Fibroblast of lung (primary cell): ENCODE measurements around the gene TSHZ1. TPM values are rescaled to one million over a fixed set of nuclear protein-coding genes. Genes with fewer than 3 reads are reported as not detected.
A peak's percentile ranks its signal among the peaks of the same experiment; 100 is the strongest.

Experiments used
- DNase-seq, 2 donors: peaks; one replicate each; pipeline versions ENCODE4 v3.0.0 to v3.0.0-alpha.2; 2010; ENCODE audit warnings: low read depth in 2 of 2
- H2AFZ ChIP-seq: 2 replicates; pipeline ENCODE4 v1.5.1; 2012; ENCODE audit warnings: low read length, control low read depth, inconsistent platforms
- H3K27ac ChIP-seq: 2 replicates; pipeline ENCODE4 v1.5.1; 2011; ENCODE audit warnings: low read length, control low read depth; ENCODE audit not compliant: insufficient read depth
- H3K27me3 ChIP-seq: 2 replicates; pipeline ENCODE4 v1.5.1; 2011; ENCODE audit warnings: mild to moderate bottlenecking, low read length; ENCODE audit not compliant: control insufficient read depth, insufficient read depth
- H3K36me3 ChIP-seq: 2 replicates; pipeline ENCODE4 v1.5.1; 2011; ENCODE audit warnings: low read length; ENCODE audit not compliant: control insufficient read depth, insufficient read depth
- H3K4me1 ChIP-seq: 2 replicates; pipeline ENCODE4 v1.5.1; 2011; ENCODE audit warnings: low read length; ENCODE audit not compliant: control insufficient read depth, insufficient read depth; ENCODE audit errors: extremely low read depth
- H3K4me2 ChIP-seq: 2 replicates; pipeline ENCODE4 v1.5.1; 2011; ENCODE audit warnings: low read length, control low read depth; ENCODE audit not compliant: insufficient read depth; ENCODE audit errors: extremely low read depth
- H3K4me3 ChIP-seq, 4 experiments: fragments of 200-600 bp in 1 of 4; sonication (generic) in 1 of 4; replicated peaks in 1 of 4; 2 replicates each; pipeline ENCODE4 v1.5.1; 2011 to 2016; ENCODE audit warnings: low read length in 4 of 4, low read depth in 3 of 4, mild to moderate bottlenecking in 3 of 4, control low read depth in 2 of 4, inconsistent platforms in 1 of 4, mixed read lengths in 1 of 4; ENCODE audit not compliant: insufficient read depth in 1 of 4; ENCODE audit errors: control extremely low read depth in 1 of 4
- H3K79me2 ChIP-seq: 2 replicates; pipeline ENCODE4 v1.5.1; 2012; ENCODE audit warnings: mild to moderate bottlenecking, low read length, inconsistent platforms; ENCODE audit not compliant: control insufficient read depth, insufficient read depth
- H3K9ac ChIP-seq: 2 replicates; pipeline ENCODE4 v1.5.1; 2011; ENCODE audit warnings: mild to moderate bottlenecking, low read length, control low read depth; ENCODE audit not compliant: insufficient read depth
- H3K9me3 ChIP-seq: 2 replicates; pipeline ENCODE4 v1.5.1; 2012; ENCODE audit warnings: low read depth, low read length; ENCODE audit not compliant: control insufficient read depth, insufficient read depth
- H4K20me1 ChIP-seq: 2 replicates; pipeline ENCODE4 v1.5.1; 2011; ENCODE audit warnings: low read length; ENCODE audit not compliant: control insufficient read depth, insufficient read depth; ENCODE audit errors: extremely low read depth
- CTCF ChIP-seq, 2 donors: IDR thresholded peaks in 1 of 2; conservative IDR thresholded peaks in 1 of 2; 1 replicate in 1 of 2; 2 replicates in 1 of 2; pipeline ENCODE4 v1.5.1; 2011 to 2012; ENCODE audit warnings: low read length in 2 of 2, control low read depth in 1 of 2, inconsistent platforms in 1 of 2, low read depth in 1 of 2, mild to moderate bottlenecking in 1 of 2
- EZH2 ChIP-seq: IDR thresholded peaks from 2 replicates; pipeline ENCODE4 v1.5.1; 2012; ENCODE audit warnings: low read length, control low read depth, mild to moderate bottlenecking; ENCODE audit errors: missing control alignments
- polyA plus RNA-seq, 2 donors: library from polyadenylated mRNA; depleted of rRNA in 1 of 2; stranded (reverse) in 1 of 2; unstranded in 1 of 2; fragments of >200 nt; gene quantifications; 2 replicates each; pipeline ENCODE4 v1.2.1, GENCODE V29; 2011 to 2012; ENCODE audit warnings: missing spikeins in 1 of 2
- total RNA-seq: library from RNA; depleted of rRNA; stranded (reverse); fragments of >200 nt; gene quantifications from 2 replicates; pipeline ENCODE4 v1.2.1, GENCODE V29; 2014

The TSHZ1 gene
- total and polyA plus RNA-seq, 2 donors (not counting 1 experiment from before 2014, with no cell fraction given): 4.3 TPM

GRCh38 chr18:75256376-75256775 is 45.8 kb downstream of the TSHZ1 start:
- Histone ChIP-seq H3K27ac (no peak overlapping the region), H3K4me3 (no peak overlapping the region), H2AFZ (no peak overlapping the region), H3K27me3 (no peaks in the 10 kb centered on the region), H3K36me3 (no peaks in the 10 kb centered on the region), H3K4me2 (peak overlapping the region; percentile 48), H3K9me3 (no peaks in the 10 kb centered on the region), H3K4me1 (peaks cover 12% of the 10 kb centered on the region), H3K79me2 (peaks cover 8% of the 10 kb centered on the region), H4K20me1 (no peaks in the 10 kb centered on the region), H3K9ac (no peak overlapping the region)
- no peak for TF ChIP-seq CTCF (conservative IDR thresholded peaks at IDR 0.05 in 1 of 2, IDR thresholded peaks at IDR 0.05 in 1 of 2; ENCODE audit: low read depth in 1 of 2, low read length in 2 of 2)
- no peak for TF ChIP-seq EZH2
- DNase-seq: peak in 1 of 2 donors; percentile 23

GRCh38 chr18:75257605-75258004 is 47.0 kb downstream of the TSHZ1 start:
- Histone ChIP-seq H3K4me3 (no peak overlapping the region), H3K9ac (no peak overlapping the region), H4K20me1 (no peaks in the 10 kb centered on the region), H2AFZ (no peak overlapping the region), H3K79me2 (peaks cover 8% of the 10 kb centered on the region), H3K4me2 (no peak overlapping the region), H3K9me3 (no peaks in the 10 kb centered on the region), H3K27me3 (no peaks in the 10 kb centered on the region), H3K36me3 (no peaks in the 10 kb centered on the region), H3K27ac (no peak overlapping the region), H3K4me1 (peaks cover 9% of the 10 kb centered on the region)
- TF ChIP-seq EZH2 (no peak), CTCF (conservative IDR thresholded peaks at IDR 0.05 in 1 of 2, IDR thresholded peaks at IDR 0.05 in 1 of 2; ENCODE audit: low read depth in 1 of 2, low read length in 2 of 2) (no peak)
- DNase-seq: no peak

GRCh38 chr18:75261430-75262223 is 51.0 kb downstream of the TSHZ1 start:
- Histone ChIP-seq H3K4me1 (peaks cover 3% of the 10 kb centered on the region), H3K27ac (no peak overlapping the region), H3K27me3 (no peaks in the 10 kb centered on the region), H3K79me2 (no peaks in the 10 kb centered on the region), H3K9ac (no peak overlapping the region), H2AFZ (no peak overlapping the region), H3K4me3 (no peak overlapping the region), H3K9me3 (no peaks in the 10 kb centered on the region), H3K4me2 (no peak overlapping the region), H4K20me1 (no peaks in the 10 kb centered on the region), H3K36me3 (no peaks in the 10 kb centered on the region)
- DNase-seq: no peak
- TF ChIP-seq CTCF (conservative IDR thresholded peaks at IDR 0.05 in 1 of 2, IDR thresholded peaks at IDR 0.05 in 1 of 2; ENCODE audit: low read depth in 1 of 2, low read length in 2 of 2) (no peak), EZH2 (no peak)
